Panc1 (cell line): ENCODE results near the gene SLC2A4.

ENCODE experiments used
- POLR2AphosphoS5 ChIP-seq: IDR thresholded peaks from 2 replicates; pipeline ENCODE4 v1.6.1; 2012; ENCODE audit warnings: mild to moderate bottlenecking, low read depth, low read length, moderate library complexity
- SIN3A ChIP-seq: IDR thresholded peaks from 2 replicates; pipeline ENCODE4 v1.6.1; 2012; ENCODE audit warnings: low read depth, mild to moderate bottlenecking, low read length, moderate library complexity, borderline replicate concordance; ENCODE audit not compliant: insufficient read depth
- TCF7L2 ChIP-seq: IDR thresholded peaks from 2 replicates; pipeline ENCODE4 v1.6.1; 2011; ENCODE audit warnings: mild to moderate bottlenecking, low read depth, low read length, inconsistent platforms
- TF ChIP-seq, protein P1 (sequence below): fragments of 450-650 bp; IDR thresholded peaks from 2 replicates; pipeline ENCODE4 v1.5.1; 2017; ENCODE audit warnings: mild to moderate bottlenecking
- TF ChIP-seq, protein P2 (sequence below), 2 experiments: IDR thresholded peaks; 2 replicates each; pipeline ENCODE4 v1.6.1; 2011 to 2012; ENCODE audit warnings: low read depth in 2 of 2, control low read depth in 1 of 2, low read length in 1 of 2, mild to moderate bottlenecking in 1 of 2, moderate library complexity in 1 of 2; ENCODE audit not compliant: insufficient read depth in 1 of 2

- TF ChIP-seq, protein P1, sequence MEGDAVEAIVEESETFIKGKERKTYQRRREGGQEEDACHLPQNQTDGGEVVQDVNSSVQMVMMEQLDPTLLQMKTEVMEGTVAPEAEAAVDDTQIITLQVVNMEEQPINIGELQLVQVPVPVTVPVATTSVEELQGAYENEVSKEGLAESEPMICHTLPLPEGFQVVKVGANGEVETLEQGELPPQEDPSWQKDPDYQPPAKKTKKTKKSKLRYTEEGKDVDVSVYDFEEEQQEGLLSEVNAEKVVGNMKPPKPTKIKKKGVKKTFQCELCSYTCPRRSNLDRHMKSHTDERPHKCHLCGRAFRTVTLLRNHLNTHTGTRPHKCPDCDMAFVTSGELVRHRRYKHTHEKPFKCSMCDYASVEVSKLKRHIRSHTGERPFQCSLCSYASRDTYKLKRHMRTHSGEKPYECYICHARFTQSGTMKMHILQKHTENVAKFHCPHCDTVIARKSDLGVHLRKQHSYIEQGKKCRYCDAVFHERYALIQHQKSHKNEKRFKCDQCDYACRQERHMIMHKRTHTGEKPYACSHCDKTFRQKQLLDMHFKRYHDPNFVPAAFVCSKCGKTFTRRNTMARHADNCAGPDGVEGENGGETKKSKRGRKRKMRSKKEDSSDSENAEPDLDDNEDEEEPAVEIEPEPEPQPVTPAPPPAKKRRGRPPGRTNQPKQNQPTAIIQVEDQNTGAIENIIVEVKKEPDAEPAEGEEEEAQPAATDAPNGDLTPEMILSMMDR, result no peak
- TF ChIP-seq SIN3A (no peak), POLR2AphosphoS5 (no peak), TCF7L2 (no peak)
- TF ChIP-seq, protein P2, sequence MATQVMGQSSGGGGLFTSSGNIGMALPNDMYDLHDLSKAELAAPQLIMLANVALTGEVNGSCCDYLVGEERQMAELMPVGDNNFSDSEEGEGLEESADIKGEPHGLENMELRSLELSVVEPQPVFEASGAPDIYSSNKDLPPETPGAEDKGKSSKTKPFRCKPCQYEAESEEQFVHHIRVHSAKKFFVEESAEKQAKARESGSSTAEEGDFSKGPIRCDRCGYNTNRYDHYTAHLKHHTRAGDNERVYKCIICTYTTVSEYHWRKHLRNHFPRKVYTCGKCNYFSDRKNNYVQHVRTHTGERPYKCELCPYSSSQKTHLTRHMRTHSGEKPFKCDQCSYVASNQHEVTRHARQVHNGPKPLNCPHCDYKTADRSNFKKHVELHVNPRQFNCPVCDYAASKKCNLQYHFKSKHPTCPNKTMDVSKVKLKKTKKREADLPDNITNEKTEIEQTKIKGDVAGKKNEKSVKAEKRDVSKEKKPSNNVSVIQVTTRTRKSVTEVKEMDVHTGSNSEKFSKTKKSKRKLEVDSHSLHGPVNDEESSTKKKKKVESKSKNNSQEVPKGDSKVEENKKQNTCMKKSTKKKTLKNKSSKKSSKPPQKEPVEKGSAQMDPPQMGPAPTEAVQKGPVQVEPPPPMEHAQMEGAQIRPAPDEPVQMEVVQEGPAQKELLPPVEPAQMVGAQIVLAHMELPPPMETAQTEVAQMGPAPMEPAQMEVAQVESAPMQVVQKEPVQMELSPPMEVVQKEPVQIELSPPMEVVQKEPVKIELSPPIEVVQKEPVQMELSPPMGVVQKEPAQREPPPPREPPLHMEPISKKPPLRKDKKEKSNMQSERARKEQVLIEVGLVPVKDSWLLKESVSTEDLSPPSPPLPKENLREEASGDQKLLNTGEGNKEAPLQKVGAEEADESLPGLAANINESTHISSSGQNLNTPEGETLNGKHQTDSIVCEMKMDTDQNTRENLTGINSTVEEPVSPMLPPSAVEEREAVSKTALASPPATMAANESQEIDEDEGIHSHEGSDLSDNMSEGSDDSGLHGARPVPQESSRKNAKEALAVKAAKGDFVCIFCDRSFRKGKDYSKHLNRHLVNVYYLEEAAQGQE (IDR thresholded peaks at IDR 0.05; ENCODE audit: insufficient read depth in 1 of 2, low read depth in 2 of 2, low read length in 1 of 2), result no peak
Measured at GRCh38 chr17:7325031-7325528, 43.6 kb downstream of the SLC2A4 start.
